ENCODE measurements around the gene TAGLN2.

DNA sequence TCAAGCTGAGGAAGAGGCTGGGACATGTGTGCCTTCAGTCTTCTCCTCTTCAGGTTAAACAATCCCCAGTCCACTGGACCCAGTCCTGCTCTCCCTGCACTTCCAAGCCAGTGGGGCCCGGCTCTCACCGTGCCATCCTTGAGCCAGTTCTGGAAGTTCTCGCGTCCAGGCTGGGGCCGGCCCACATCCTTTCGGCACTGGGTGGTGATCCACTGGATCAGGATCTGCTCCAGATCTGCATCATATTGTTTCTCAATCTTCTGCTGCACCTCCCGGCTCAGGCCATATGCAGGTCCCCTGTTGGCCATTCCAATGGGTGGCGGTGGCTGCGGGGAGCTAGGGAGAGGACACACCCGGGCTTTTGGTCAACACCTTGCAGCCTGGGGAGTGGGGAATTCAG lies 5.1 kb downstream of the TAGLN2 start:
- TF ChIP-seq, protein P1, sequence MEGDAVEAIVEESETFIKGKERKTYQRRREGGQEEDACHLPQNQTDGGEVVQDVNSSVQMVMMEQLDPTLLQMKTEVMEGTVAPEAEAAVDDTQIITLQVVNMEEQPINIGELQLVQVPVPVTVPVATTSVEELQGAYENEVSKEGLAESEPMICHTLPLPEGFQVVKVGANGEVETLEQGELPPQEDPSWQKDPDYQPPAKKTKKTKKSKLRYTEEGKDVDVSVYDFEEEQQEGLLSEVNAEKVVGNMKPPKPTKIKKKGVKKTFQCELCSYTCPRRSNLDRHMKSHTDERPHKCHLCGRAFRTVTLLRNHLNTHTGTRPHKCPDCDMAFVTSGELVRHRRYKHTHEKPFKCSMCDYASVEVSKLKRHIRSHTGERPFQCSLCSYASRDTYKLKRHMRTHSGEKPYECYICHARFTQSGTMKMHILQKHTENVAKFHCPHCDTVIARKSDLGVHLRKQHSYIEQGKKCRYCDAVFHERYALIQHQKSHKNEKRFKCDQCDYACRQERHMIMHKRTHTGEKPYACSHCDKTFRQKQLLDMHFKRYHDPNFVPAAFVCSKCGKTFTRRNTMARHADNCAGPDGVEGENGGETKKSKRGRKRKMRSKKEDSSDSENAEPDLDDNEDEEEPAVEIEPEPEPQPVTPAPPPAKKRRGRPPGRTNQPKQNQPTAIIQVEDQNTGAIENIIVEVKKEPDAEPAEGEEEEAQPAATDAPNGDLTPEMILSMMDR (IDR thresholded peaks at IDR 0.05), result no peak
- no peak for TF ChIP-seq EZH2phosphoT487 (IDR thresholded peaks at IDR 0.05)
